Lower leg skin (tissue), 3 donors: ENCODE measurements around the gene PAPOLB.

ENCODE experiments used
- POLR2A ChIP-seq, 2 donors: fragments of 450-650 bp; IDR thresholded peaks; one replicate each; pipeline ENCODE4 v1.6.1; 2016 to 2017; ENCODE audit warnings: antibody characterized with exemption in 2 of 2, mild to moderate bottlenecking in 1 of 2, moderate library complexity in 1 of 2
- TF ChIP-seq, protein P1 (sequence below), 3 donors: fragments of 450-650 bp; IDR thresholded peaks; one replicate each; pipeline ENCODE4 v1.5.1; 2016; ENCODE audit warnings: antibody characterized with exemption in 3 of 3, mild to moderate bottlenecking in 3 of 3, moderate library complexity in 2 of 3

DNA sequence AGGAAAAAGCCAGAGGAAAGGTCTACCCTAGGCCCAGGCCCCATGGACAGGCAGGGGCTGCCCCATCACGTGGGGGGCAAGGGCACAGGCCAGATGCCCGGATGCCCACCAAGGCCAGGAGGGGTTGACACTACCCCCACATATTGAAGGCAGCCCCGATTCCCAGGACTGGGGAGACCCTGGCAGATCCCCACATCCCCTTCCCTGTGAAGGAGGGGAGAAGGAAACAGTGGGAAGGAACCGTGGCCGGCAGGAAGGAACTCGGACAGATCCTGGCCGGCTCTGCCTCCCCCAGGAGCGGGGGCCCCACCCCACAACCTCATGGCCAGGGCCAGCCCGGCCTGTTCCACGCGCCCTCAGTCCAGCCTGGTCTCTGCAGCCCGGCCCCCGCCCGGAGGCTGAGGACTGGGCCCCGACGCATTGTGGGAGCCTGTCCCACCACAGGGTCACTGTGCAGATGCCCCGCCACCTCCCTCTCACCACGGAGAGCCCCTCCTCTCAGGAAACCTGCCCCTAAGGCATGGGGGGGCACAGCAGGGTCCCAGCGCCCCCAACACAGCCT lies 41.3 kb downstream of the PAPOLB start:
- TF ChIP-seq, protein P1, sequence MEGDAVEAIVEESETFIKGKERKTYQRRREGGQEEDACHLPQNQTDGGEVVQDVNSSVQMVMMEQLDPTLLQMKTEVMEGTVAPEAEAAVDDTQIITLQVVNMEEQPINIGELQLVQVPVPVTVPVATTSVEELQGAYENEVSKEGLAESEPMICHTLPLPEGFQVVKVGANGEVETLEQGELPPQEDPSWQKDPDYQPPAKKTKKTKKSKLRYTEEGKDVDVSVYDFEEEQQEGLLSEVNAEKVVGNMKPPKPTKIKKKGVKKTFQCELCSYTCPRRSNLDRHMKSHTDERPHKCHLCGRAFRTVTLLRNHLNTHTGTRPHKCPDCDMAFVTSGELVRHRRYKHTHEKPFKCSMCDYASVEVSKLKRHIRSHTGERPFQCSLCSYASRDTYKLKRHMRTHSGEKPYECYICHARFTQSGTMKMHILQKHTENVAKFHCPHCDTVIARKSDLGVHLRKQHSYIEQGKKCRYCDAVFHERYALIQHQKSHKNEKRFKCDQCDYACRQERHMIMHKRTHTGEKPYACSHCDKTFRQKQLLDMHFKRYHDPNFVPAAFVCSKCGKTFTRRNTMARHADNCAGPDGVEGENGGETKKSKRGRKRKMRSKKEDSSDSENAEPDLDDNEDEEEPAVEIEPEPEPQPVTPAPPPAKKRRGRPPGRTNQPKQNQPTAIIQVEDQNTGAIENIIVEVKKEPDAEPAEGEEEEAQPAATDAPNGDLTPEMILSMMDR (IDR thresholded peaks at IDR 0.05), result no peak
- TF ChIP-seq POLR2A (IDR thresholded peaks at IDR 0.05), result no peak
